Right hindlimb (tissue), 1 donor: ENCODE measurements around the gene MRPL20.
A peak's percentile ranks its signal among the peaks of the same experiment; 100 is the strongest.
"Not testable (repeated sequence)": the region's sequence is repeated elsewhere in the genome, so short reads cannot be mapped to it uniquely, and the experiment has no call there.

Experiments
- DNase-seq: peaks from one replicate; pipeline ENCODE4 v3.0.0-alpha.2; 2018

Gene MRPL20

GRCh38 chr1:1406821-1407635, at the start of gene MRPL20:
Gene MRPL20, minus strand, starts transcription at chr1:1407293. Its CDS starts 76 bp downstream, at chr1:1407217.
- DNase-seq: peak; percentile 96

- DNase-seq: not testable (repeated sequence)
Measured at GRCh38 chr1:1456683-1457255, 49.7 kb upstream of the MRPL20 start.

- not testable (repeated sequence) for DNase-seq
Measured at GRCh38 chr1:1455934-1456333, 48.8 kb upstream of the MRPL20 start.

- no peak for DNase-seq
Measured at GRCh38 chr1:1455366-1455884, 48.3 kb upstream of the MRPL20 start.

GRCh38 chr1:1454286-1455056, 47.4 kb upstream of the MRPL20 start:
- DNase-seq: not testable (repeated sequence)

GRCh38 chr1:1452882-1453281, 45.8 kb upstream of the MRPL20 start:
- no peak for DNase-seq

- DNase-seq: not testable (repeated sequence)
Measured at GRCh38 chr1:1452365-1452739, 45.3 kb upstream of the MRPL20 start.

GRCh38 chr1:1451696-1452364, 44.7 kb upstream of the MRPL20 start:
- DNase-seq: no peak

GRCh38 chr1:1450616-1451015, 43.5 kb upstream of the MRPL20 start:
- DNase-seq: not testable (repeated sequence)

- no peak for DNase-seq
Measured at GRCh38 chr1:1449099-1449739, 42.1 kb upstream of the MRPL20 start, which contains the start of gene ATAD3C. Gene ATAD3C, plus strand, starts transcription at chr1:1449689. Its CDS starts 995 bp downstream, at chr1:1450684.

GRCh38 chr1:1446631-1447030, 39.5 kb upstream of the MRPL20 start:
- not testable (repeated sequence) for DNase-seq

GRCh38 chr1:1442069-1442770, 35.1 kb upstream of the MRPL20 start:
- DNase-seq: no peak

- peak; percentile 65 for DNase-seq
Measured at GRCh38 chr1:1441002-1441888, 34.2 kb upstream of the MRPL20 start.

- DNase-seq: no peak
Measured at GRCh38 chr1:1440262-1441001, 33.3 kb upstream of the MRPL20 start.

GRCh38 chr1:1439546-1440261, 32.6 kb upstream of the MRPL20 start:
- DNase-seq: no peak

- DNase-seq: no peak
Measured at GRCh38 chr1:1438531-1439381, 31.7 kb upstream of the MRPL20 start.

GRCh38 chr1:1437904-1438376, 30.8 kb upstream of the MRPL20 start:
- no peak for DNase-seq
